Ovary (tissue), 3 donors: Measurements from ENCODE around the gene STAT6.

ENCODE experiments used
- POLR2A ChIP-seq: fragments of 450-650 bp; IDR thresholded peaks from one replicate; pipeline ENCODE4 v1.6.1; 2017; ENCODE audit warnings: antibody characterized with exemption, mild to moderate bottlenecking, moderate library complexity
- TF ChIP-seq, protein P1 (sequence below), 3 donors: fragments of 450-650 bp in 2 of 3; fragments of 200-600 bp in 1 of 3; IDR thresholded peaks; one replicate each; pipeline versions ENCODE4 v1.5.1 to v1.8.0; 2016 to 2022; ENCODE audit warnings: antibody characterized with exemption in 3 of 3, mild to moderate bottlenecking in 1 of 3
- donor health status: DM: no; HTN: no; CAD: no.

DNA sequence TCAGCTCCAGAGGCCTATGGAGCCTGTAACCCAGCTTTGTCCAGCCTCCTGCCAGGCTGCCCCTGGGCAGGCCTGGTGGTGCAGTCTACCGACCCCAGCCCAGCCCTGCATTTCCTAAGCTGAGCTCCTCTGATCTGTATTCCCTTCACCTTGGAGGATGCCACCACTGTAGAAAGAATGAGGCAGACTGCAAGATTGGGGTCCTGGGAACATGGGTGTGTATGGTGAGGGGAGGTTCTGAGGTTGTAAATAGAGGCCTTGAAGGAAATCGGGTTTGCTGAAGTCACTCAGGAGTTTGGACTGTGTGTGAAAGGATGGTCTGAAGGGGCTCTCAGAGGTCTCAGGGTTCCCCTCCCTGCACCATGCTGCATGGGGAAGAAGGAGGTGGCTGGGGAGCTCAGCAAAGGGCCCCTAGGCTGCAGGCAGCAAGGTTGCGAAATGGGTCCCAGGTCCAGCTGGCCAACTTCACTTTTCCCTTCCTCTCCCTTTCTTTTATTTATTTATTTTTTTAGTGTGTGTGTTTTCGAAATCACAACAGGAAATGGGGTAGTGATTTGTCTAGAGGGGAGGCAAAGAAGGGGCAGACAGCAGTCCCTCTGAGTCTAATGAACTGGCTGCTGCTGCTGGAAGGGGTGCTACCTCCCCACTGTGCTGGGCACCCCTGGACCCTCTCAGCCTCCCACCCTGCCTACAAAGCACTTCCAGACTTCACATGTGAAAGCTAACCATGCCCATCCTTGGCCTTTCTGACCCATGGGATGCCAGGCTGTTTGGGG is 37.5 kb upstream of the STAT6 start:
- TF ChIP-seq, protein P1, sequence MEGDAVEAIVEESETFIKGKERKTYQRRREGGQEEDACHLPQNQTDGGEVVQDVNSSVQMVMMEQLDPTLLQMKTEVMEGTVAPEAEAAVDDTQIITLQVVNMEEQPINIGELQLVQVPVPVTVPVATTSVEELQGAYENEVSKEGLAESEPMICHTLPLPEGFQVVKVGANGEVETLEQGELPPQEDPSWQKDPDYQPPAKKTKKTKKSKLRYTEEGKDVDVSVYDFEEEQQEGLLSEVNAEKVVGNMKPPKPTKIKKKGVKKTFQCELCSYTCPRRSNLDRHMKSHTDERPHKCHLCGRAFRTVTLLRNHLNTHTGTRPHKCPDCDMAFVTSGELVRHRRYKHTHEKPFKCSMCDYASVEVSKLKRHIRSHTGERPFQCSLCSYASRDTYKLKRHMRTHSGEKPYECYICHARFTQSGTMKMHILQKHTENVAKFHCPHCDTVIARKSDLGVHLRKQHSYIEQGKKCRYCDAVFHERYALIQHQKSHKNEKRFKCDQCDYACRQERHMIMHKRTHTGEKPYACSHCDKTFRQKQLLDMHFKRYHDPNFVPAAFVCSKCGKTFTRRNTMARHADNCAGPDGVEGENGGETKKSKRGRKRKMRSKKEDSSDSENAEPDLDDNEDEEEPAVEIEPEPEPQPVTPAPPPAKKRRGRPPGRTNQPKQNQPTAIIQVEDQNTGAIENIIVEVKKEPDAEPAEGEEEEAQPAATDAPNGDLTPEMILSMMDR (IDR thresholded peaks at IDR 0.05): no peak
- TF ChIP-seq POLR2A: no peak
